Fibroblast of villous mesenchyme (primary cell): ENCODE results near the gene SH3RF3. TPM values are rescaled to one million over a fixed set of nuclear protein-coding genes. Genes with fewer than 3 reads are reported as not detected.

ENCODE experiments used
- DNase-seq: peaks from one replicate; pipeline ENCODE4 v3.0.0-alpha.2; 2010; ENCODE audit warnings: low read depth
- H3K4me3 ChIP-seq: 2 replicates; pipeline ENCODE4 v1.5.1; 2011; ENCODE audit warnings: low read depth, mild to moderate bottlenecking, low read length
- total RNA-seq: library from RNA; depleted of rRNA; stranded (reverse); fragments of >200 nt; gene quantifications from 2 replicates; pipeline ENCODE4 v1.2.3, GENCODE V29; 2012
- TF ChIP-seq, protein P1 (sequence below): IDR thresholded peaks from 2 replicates; pipeline ENCODE4 v1.5.1; 2012; ENCODE audit warnings: low read depth, mild to moderate bottlenecking, low read length; ENCODE audit not compliant: insufficient read depth

The SH3RF3 gene
- total RNA-seq, 1 donor = 13.4 TPM

DNA sequence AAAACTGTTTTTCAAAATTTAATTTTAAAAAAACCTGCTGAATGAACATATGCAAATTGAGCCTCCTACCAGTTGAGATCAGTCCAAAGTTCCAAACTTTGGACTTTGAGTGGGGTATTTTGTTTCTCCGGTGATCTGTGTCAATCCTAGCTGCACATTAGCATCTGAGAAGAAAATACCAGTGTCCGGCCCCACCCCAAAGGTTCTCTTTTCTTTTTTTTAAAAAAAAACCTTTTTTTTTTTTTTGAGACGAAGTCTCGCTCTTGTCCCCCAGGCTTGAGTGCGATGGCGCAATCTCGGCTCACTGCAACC is 393.0 kb downstream of the SH3RF3 start:
- TF ChIP-seq, protein P1, sequence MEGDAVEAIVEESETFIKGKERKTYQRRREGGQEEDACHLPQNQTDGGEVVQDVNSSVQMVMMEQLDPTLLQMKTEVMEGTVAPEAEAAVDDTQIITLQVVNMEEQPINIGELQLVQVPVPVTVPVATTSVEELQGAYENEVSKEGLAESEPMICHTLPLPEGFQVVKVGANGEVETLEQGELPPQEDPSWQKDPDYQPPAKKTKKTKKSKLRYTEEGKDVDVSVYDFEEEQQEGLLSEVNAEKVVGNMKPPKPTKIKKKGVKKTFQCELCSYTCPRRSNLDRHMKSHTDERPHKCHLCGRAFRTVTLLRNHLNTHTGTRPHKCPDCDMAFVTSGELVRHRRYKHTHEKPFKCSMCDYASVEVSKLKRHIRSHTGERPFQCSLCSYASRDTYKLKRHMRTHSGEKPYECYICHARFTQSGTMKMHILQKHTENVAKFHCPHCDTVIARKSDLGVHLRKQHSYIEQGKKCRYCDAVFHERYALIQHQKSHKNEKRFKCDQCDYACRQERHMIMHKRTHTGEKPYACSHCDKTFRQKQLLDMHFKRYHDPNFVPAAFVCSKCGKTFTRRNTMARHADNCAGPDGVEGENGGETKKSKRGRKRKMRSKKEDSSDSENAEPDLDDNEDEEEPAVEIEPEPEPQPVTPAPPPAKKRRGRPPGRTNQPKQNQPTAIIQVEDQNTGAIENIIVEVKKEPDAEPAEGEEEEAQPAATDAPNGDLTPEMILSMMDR = no peak
- no peak for DNase-seq
- no peak overlapping the region for H3K4me3 ChIP-seq

- no peak overlapping the region for H3K4me3 ChIP-seq
- DNase-seq = no peak
- TF ChIP-seq, protein P1 = no peak
These were observed 394.1 kb downstream of the SH3RF3 start for GRCh38 chr2:109523121-109523520.

GRCh38 chr2:109523536-109524361 is 394.7 kb downstream of the SH3RF3 start:
- DNase-seq = no peak
- H3K4me3 ChIP-seq = no peak overlapping the region
- TF ChIP-seq, protein P1 = no peak

- TF ChIP-seq, protein P1 = no peak
- no peak overlapping the region for H3K4me3 ChIP-seq
- DNase-seq = no peak
These were observed 396.8 kb downstream of the SH3RF3 start for GRCh38 chr2:109525836-109526235.

DNA sequence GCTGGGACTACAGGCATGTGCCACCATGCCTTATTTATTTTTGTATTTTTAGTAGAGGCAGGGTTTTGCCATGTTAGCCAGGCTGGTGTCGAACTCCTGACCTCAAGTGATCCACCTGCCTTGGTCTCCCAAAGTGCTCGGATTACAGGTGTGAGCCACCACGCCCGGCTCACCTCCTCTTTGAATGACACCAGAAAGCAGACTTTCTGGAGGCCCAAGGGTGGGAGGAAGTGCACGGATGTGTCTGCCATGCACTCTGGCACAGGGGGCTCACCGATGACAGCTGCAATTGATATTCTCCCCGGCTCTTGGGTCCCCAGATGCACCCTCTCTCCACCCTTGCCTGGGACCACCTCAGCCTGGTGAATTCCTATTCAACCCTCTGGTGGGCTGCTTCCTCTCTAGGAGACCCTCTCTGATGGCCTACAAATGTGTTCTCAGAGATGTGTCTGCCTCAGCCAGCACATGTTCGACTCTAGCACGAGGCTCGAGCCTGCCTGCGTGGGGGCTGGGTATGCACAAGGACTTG is 397.5 kb downstream of the SH3RF3 start:
- DNase-seq = no peak
- TF ChIP-seq, protein P1 = no peak
- no peak overlapping the region for H3K4me3 ChIP-seq

DNA sequence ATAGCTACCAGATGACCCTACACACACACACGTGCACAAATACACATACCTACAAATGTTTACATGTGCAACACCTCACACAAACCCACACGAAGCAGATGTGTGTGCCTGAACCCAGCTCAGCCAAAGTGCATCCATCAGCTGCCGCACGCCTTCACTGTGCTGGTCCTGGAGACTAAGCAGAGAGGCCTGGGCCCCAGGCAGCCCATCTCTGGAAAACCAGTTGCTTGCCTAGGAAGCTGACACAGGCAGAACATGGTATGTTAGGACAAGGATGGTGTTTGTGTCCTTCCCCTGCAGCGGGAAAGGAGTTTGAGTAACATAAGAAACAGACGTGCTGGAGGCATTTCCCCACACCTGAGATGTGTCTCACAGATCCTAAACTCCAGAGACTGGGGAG is 398.1 kb downstream of the SH3RF3 start:
- DNase-seq = no peak
- TF ChIP-seq, protein P1 = no peak
- no peak overlapping the region for H3K4me3 ChIP-seq
